Retinal pigment epithelial cell (primary cell): ENCODE data around the gene KCNJ2.

Experiments
- DNase-seq: peaks from one replicate; pipeline ENCODE4 v3.0.0-alpha.2; 2010; ENCODE audit warnings: low read depth
- H3K4me3 ChIP-seq: 2 replicates; pipeline ENCODE4 v1.5.1; 2011; ENCODE audit warnings: mild to moderate bottlenecking, low read length, control low read depth, moderate library complexity
- CTCF ChIP-seq: conservative IDR thresholded peaks from 2 replicates; pipeline ENCODE4 v1.5.1; 2011; ENCODE audit warnings: low read depth, low read length, control low read depth, inconsistent platforms

Gene KCNJ2

GRCh38 chr17:70127221-70127873 is 42.0 kb upstream of the KCNJ2 start:
- no peak overlapping the region for H3K4me3 ChIP-seq
- DNase-seq: no peak
- no peak for TF ChIP-seq CTCF

GRCh38 chr17:70128727-70129238 is 40.5 kb upstream of the KCNJ2 start:
- no peak for TF ChIP-seq CTCF
- DNase-seq: no peak
- no peak overlapping the region for H3K4me3 ChIP-seq

- no peak overlapping the region for H3K4me3 ChIP-seq
- DNase-seq: no peak
- TF ChIP-seq CTCF: no peak
These were observed 39.0 kb upstream of the KCNJ2 start for GRCh38 chr17:70130289-70130688.

GRCh38 chr17:70132505-70132904 is 36.8 kb upstream of the KCNJ2 start:
- TF ChIP-seq CTCF: no peak

GRCh38 chr17:70134042-70134441 is 35.3 kb upstream of the KCNJ2 start:
- DNase-seq: no peak
- no peak for TF ChIP-seq CTCF
- no peak overlapping the region for H3K4me3 ChIP-seq

More at GRCh38 chr17:70132505-70132904, 36.8 kb upstream of the KCNJ2 start:
- H3K4me3 ChIP-seq: no peak overlapping the region
- no peak for DNase-seq

- TF ChIP-seq CTCF: no peak
- DNase-seq: no peak
- no peak overlapping the region for H3K4me3 ChIP-seq
These were observed 34.6 kb upstream of the KCNJ2 start for GRCh38 chr17:70134777-70135176.

GRCh38 chr17:70136131-70136530 is 33.2 kb upstream of the KCNJ2 start:
- TF ChIP-seq CTCF: no peak
- no peak for DNase-seq
- no peak overlapping the region for H3K4me3 ChIP-seq
